Measurements from ENCODE around the gene SLC49A3.
"Not testable (repeated sequence)": the region's sequence is repeated elsewhere in the genome, so short reads cannot be mapped to it uniquely, and the experiment has no call there.

The SLC49A3 gene

DNA sequence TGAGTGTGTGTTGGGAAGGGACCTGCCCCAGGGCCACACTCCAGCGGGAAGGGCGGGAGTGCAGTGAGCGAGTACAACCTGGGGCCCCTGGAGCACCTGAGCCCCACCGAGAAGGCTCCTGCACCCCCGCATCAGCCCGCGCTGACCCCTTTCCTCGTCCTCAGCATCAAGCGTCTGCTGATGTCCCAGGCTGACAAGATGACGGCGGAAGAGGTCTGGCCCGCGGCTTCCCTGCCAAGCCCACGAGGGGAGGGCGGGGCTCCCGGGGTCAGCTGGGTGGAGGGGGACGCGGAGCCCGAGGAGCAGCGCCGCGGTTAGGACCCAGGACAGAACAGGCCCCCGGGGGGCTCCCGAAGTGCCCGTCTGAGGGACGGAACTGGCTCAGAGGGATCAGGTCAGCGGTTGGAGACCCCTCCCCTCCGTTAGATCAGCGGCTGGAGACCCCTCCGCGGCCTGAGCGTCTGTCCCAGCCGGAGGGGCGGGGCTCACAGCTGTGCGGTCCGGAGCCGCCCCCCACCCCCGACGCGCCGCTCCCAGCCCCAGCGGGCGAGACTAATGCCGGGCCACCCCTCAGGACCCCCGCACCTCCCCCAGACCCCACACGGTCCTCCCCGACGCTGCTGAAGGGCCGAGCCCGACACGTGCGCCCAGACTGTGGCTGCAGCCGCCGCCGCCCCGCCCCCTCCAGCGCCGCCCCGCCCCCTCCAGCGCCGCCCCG is 7.9 kb downstream of the SLC49A3 start:
- peak; percentile 80 for DNase-seq (ENCODE audit: low spot score)

DNA sequence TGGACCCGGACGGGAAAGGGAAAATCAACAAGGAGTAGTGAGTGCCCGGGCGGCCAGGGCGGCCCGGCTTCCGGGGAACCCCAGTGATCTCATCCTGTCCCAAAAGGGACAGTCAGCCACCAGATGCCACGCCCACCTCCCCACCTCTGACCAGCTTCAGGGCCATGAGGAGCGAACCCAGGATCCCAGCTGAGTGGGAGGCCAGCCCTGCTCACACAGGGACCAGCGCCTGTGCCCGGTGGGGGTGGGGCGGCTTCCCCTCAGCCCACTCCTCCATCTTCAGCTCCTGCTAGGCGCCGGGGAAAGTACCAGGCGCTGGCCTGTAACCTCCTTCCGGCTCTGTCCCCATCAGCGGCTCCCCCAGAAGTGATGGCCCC is 8.4 kb downstream of the SLC49A3 start:
- no peak for DNase-seq (ENCODE audit: low spot score)

DNA sequence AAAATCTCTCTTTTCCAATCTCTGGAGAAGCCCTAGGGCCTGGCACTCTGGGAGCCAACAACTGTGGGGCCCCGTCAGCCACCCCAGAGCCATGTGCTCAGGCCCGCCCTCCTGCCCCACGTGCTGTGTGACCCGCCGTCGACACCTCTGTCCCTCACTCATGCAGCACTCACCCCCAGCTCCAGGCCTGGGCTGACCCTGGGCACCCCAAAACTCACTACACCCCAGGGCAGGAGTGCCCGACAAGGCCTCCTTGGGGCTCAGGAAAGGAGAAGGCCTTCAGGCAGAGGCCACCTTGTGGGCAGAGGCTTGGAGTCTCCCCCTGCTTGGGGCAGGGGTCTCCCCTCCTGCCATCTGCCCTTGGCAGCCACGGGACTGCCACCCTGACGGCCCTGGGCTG is 8.9 kb downstream of the SLC49A3 start:
- DNase-seq (ENCODE audit: low spot score), result no peak

DNA sequence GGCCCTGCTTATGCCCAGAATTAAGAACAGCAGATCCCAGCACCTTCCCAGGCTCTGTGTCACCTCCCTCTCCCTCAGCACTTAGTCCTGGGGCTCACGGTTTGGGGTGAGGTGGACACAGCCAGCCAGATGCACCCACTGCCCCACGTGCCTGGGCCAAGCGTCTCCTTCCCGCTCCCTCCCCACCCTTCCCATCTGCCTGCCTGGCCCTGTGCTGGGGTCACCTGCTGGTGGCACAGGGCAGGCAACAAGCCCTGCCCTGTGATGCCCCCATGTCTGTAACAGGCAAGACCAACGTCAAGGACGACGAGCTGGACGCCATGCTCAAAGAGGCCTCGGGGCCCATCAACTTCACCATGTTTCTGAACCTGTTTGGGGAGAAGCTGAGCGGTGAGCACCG is 9.3 kb downstream of the SLC49A3 start:
- DNase-seq (ENCODE audit: low spot score), result no peak

DNA sequence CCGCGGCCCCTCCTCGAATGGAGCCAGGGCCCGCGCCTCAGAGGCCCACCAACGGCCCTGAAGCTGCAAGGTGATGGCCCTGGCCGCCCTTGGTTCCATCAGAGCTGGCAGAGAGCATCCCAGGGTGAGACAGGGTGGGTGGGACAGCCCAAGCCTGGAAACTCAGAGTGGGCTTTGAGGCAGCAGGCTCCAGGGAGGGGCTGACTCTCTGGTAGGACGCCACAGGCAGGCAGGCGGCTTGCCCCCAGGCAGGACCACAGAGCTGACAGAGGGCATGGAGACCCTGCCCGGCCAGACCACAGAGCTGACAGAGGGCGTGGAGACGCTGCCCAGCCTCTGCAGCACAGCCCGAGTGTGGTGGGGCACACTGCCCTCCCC is 9.9 kb downstream of the SLC49A3 start:
- no peak for DNase-seq (ENCODE audit: low spot score)

DNA sequence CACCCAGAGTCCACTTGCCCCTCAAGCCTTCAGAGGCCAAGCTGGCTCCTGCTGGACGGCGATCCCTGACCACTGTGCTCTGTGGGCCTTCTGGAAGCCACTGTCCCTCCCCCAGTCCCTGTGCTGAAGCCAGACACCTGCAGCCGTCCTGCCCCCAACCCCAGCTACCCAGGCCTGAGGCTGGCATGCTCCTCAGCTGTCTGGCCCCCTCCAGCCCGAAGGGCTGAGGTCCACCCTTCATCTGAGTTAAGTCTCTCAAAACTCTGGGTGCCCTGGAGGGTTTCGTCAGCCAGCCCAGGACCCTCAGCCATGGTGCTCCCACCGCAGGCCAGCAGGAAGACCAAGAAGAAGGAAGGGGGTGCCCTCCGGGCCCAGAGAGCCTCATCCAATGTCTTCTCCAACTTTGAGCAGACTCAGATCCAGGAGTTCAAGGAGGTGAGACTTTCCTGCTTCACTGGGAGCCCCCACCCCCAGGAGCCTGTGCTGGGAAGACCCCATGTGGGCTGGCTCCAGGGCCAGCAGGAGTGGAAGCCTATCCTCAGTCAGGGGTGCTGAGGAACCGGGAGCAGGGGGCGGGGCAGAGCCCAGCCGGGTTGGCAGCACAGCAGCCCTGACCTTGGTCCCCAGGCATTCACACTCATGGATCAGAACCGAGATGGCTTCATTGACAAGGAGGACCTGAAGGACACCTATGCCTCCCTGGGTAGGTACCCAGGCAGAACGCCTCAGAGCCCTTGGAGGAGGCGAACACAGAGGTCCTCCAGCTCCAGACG is 10.4 kb downstream of the SLC49A3 start:
- no peak for DNase-seq (ENCODE audit: low spot score)

DNA sequence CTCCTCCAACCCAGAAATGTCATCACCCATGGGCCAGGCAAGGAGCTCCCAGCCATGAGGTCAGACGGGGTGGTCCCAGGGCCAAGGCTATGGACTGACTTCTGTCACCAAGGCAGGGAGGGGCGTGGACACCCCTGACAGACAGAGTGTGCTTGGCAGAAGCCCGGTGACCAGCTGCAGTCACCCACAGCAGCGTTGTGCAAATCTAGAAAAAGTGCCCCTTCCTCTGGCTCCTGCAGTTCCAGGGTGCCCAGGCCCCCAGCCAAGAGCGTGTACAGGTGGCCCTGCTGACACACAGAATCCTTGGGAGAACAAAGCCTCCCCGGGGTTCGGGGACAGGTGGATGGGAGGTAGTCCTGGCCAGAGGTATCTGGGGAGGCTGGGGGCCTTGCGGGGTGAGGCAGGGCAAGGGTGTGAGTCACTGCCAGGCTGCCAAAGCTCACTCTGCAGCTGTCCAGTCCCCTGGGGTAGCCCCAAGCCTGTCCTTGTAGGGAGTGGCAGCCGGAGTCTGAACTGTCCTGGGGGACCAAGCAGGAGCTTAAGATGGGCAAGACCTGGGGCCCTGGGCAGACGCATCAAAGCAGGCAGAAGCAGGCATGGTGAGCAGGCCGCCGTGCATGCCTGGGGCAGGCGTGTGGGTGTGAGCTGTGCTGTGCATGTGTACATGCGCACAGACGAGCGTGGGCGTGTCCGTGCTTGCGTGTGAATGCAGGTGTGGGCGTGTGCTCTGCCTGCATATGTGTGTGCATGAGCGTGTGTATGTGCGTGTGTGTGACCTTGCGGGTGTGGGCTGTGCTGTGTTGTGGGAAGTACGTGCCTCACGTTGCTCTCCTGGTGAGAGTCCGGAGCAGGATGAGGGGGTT is 11.3 kb downstream of the SLC49A3 start:
- DNase-seq (ENCODE audit: low spot score), result no peak

DNA sequence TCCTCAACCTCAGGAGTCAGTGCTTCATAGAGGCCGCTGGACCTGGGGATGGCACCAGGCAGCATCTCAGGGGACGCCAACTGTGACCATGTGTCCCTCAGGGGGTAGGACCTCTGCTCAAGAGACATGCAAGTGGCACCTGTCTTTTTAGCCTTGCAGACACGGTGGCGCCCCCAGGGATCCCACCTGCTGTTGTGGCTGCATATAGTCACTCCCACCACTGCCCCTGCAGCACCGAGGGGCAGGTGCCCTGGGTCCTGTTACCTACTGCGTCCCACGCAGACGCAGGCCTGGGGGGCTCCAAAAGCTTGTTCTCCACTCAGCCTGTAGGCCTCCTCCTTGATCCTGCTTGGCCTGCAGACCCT is 12.1 kb downstream of the SLC49A3 start:
- no peak for DNase-seq (ENCODE audit: low spot score)

DNA sequence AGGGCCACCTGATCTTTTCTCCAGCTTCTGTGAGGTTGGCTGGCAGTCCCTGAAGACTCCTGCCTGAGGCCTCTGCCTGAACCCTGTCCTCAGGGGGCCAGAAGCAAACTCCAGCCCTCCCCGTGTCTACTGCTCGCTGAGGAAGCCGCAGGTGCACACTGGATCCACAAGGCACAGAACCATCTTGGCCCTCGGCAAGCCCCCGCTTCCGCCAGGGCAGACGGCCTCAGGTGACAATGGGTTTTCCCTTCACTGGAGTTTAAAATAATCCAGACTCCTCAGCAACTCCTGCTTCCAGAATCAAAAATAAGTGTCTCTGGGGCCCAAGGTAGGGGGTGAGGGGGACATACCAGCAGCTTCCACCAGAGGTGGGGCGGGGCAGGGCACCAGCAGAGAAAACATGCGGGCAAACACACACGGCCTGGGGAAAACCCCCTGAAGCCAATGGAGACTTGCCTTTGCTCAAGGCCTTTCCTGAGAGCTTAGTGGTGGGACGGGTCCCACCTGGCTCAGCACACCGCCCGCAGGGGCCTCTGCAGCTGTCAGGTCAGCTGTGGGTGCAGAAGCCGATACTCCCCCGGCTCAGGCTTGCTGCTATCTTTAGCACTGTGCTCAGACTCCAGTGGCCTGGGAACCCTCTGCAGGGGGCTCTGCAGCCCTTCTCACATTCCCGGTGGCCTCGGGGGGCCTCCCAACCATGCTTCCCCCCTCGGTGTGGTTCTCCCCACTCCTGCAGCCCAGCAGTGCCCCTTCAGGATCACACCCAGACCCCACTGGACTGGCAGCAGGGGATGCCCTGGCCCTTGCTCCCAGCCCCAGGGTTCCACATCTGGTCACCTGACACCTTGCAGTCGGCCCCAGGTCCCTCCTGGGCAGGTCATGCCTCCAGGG is 12.7 kb downstream of the SLC49A3 start:
- DNase-seq (ENCODE audit: low spot score), result no peak

DNA sequence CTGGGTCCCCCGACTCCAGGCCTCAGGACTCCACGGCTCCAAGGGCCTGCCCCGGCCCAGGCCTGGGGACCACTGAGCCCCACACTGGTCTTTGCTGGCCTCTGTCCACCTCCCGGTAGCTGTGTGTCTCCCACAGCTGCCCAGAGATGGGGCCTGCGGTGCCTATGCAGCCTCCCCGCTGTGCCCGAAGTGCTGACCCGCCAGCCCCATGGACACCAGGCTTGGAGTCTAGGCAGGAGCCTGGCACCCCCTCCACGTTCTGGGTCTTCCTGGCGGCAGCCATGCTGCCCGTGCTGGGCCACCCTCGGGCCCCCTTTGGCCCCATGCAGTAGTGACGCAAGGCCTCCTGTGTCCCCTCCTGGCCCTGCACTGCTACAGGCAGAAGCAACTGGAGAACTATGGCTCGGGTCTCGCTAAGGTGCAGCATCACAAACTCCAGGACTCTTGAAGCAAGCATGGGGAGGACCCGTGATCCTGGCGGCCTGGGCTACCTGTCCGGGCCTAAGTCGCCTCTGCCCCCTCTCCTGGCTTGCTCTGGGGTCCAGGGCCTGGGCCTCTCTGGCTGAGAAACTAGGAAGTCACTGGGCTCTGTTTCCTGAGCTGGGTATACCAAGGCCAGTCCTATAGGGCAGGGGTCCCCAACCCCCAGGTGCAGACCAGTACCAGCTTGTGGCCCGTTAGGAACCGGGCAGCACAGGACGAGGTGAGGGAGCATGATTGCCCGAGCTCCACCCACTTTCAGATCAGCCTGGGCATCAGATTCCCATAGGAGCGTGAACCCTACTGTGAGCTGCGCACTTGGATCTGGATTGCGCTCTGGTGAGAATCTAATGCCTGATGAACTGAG is 13.7 kb downstream of the SLC49A3 start:
- DNase-seq (ENCODE audit: low spot score), result no peak

DNA sequence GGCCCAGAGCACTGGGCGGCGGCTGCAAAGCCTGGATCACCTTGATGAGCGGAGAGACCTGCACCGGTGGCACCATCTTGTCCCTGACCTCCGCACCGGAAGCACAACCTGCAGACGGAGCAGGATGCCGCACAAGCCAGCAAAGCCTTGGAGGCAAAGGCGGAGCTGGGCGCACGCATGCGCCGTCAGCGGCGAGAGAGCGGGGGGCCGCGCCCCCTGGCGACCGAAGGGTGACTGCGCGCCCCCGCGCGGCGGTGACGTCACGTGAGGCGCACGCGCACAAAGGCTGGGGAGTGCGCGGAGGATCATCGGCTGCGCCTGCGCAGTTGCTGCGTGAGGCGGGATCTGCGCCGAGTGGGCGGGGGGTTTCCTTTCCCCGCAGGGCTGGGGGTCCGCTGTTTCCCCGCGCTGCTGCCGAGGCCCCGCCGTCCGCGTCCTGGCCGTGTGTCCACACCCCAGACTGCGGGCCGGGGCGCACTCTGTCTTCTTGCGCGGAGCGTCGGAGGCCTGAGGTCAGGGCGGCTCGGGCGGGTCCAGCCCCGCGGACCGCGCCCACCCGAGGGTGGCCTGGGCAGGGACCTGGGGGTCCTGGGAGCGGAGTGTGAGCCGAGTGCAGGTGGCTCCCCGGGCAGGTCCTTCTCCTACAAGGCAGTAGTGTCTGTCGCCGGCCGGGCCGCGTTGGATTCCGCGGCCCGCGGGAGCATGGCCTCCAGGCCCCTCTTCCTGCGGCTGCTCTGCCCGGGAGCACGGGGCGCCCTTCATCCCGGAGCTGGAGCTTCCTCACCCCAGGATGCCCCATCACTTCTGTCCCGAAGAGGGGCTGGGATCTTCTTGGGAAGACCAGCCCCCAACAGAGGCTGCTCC is 14.5 kb downstream of the SLC49A3 start, which contains the start of the genes ATP5ME and MYL5:
ATP5ME (minus strand) TSS at position 105 of the 864 bp plus-strand sequence; CDS start at position 76, 29 bp downstream.
MYL5 (plus strand) TSS at position 371 of the 864 bp plus-strand sequence. CDS start 3,485 bp downstream, outside the sequence.
- DNase-seq (ENCODE audit: low spot score), result peak; percentile 98

DNA sequence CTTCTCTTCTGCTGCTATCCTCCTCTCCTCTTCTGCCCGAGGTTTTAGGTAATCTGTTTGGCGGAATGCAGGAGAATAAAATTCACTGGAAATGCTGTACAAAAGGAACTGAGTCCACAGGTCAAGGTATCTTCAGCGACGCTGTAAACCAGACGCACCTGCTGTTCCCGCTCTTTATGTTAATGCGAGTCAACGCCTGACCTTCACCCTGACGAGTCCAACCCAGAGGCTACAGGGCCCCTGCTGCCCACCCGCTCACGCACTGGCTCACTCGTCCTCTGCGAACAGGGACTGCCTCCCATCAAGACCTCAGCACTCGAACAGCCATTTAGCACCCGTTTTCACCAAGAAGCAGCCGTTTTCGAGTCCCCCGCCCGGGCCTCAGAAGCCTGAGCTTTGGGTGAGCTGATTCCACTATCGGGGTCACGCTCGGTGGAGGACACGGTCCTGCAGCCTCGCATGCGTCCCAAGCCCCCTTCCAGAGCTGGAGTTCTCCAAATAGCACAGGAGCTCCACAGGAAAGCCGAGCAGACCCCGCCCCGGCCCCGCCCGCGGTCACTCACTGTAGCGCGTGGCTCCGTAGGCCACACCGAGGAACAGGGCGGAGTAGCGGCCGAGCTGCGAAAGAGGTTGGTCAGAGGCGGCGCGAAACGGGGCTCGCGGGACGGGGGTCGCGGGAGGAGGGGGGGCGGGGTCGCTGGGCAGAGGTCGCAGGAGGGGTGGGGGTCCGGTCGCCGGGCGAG is 15.4 kb downstream of the SLC49A3 start:
- no peak for DNase-seq (ENCODE audit: low spot score)

DNA sequence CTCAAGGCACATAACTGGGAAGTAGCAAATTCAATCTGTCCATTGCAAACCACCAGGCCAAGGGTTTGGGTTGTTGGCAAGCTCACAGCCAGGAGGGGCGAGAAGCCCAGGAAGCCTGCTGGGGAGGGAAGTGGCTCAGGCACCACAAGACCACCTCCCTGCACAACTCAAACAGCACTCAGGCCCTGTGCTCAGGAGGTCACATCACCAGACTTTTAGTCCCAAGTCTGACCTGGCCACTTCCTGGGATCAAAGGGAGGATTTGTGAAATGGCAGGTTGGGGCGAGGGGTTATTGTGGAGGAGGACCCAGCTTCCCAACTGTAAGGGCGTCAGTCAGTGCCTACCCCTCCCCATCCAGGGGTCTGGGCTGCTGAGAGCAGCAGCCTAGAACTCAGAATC is 17.2 kb downstream of the SLC49A3 start:
- no peak for DNase-seq (ENCODE audit: low spot score)

DNA sequence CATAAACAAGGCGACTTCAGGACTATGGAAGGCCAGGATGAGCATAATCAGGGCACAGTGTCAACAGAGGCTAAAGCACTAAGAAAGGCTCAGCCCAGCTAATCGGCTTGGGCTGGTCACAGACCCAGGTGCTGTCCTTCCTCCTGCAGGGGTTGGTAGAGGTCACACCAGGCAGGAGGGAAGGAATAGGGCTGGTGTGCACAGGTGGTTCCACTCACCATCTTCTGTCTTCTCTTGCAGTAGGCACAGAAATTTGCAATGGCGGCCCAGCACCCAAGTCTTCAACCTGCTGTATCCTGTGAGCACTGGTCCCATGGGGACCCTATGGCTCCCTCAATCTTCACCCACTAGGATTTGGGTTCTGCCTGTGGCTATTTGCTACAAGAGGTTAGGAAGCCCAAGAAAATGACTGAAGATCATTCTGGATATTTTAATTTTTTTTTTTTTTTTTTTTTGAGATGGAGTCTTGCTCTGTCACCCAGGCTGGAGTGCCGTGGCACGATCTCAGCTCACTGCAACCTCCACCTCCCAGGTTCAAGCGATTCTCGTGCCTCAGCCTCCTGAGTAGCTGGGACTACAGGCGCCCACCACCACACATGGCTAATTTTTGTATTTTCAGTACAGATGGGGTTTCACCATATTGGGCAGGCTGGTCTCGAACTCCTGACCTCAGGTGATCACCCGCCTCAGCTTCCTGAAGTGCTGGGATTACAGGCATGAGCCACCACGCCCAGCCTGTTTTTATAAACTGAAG is 19.0 kb downstream of the SLC49A3 start:
- not testable (repeated sequence) for DNase-seq (ENCODE audit: low spot score)

DNA sequence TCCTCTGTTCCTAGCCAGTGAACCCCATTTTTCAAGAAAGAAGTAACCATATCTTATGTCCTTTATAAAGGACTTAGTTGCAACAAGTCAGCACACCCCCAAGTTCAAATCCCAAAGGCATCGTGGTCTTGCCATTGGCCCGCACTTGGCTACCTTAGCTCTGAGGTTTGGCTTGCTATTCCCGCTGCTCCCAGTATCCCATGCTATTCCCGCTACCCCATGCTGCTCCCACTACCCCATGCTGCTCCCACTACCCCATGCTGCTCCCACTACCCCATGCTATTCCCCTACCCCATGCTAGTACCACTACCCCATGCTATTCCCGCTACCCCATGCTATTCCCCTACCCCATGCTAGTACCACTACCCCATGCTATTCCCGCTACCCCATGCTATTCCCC is 20.7 kb downstream of the SLC49A3 start:
- not testable (repeated sequence) for DNase-seq (ENCODE audit: low spot score)

DNA sequence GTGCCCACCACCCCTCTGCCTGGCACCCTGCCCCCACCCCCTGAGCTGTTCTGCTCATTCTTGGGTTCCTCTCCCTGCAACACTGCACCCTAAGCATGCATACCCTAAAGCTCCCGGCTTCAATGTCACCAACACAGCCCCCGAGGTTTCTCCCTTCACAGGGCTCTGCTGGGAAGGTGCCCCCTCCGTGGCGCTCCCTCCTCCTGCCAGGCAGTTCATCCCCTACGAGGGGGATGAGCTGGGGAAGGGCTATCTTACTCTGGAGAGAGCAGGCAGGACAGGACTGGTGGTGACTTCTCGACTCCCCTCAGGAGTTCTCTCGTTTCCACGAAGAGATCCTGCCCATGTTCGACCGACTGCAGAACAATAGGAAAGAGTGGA is 21.4 kb downstream of the SLC49A3 start:
- no peak for DNase-seq (ENCODE audit: low spot score)

DNA sequence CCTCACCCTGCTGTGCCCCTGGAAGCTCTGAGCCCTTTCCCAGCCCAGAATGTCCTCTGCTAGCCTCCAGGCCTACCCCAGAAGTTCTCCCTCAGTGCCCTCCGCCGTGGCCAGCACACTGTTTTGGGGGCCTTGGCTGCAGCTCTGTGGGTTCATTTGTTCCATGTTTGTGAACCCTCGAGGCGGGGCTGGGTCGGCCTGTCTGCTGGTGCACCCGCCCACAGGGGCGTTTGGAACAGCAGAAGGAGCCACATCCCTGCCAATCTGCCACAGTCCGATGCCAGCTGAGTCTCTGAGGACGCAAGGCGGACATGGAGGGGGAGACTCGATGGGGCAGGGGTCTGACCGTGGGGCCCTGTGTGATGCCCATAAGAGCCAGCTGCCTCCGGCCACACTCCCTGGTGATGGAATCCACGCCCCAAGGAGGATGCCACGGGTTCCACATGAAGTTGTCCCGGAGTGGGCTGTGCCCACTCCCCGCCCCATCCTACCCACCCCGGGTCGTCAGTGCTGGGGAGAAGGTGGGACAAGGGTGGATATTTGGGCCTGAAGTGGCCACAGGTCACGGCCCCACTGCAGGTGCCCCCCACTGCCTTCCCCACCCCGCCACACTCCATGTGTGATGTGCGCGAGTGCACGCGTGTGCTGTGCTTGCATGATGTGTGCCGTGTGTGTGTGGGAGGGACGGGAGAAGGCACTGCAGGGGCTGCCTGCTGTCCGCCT is 22.0 kb downstream of the SLC49A3 start:
- no peak for DNase-seq (ENCODE audit: low spot score)

DNA sequence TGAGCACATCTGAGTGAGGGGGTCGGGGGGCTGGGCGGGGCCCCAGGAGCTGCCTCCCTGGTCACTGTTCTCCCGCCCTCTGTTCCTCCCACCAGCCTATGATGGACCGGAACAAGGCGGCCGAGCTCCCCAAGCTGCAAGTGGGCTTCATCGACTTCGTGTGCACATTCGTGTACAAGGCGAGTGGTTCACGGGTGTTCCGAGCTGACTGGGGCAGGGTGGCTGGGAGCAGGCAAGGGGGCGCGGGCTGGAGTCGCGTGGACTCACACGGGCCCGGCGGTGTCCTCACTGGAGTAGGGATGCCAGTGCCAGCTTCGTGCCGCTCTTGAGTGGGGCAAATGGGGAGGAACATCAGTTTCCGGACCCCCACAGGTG is 22.5 kb downstream of the SLC49A3 start:
- DNase-seq (ENCODE audit: low spot score), result no peak
